ENCODE results near the gene LRRC4B.
A peak's percentile ranks its signal among the peaks of the same experiment; 100 is the strongest.
"Not testable (repeated sequence)": the region's sequence is repeated elsewhere in the genome, so short reads cannot be mapped to it uniquely, and the experiment has no call there.

Gene LRRC4B

GRCh38 chr19:50486823-50487515 lies 81.3 kb downstream of the LRRC4B start:
- peak; percentile 42 for DNase-seq (ENCODE audit: low read depth)

GRCh38 chr19:50485284-50485955 lies 82.8 kb downstream of the LRRC4B start:
- no peak for DNase-seq (ENCODE audit: low read depth)

- DNase-seq (ENCODE audit: low read depth) = no peak
Observed at GRCh38 chr19:50482916-50483315, 85.3 kb downstream of the LRRC4B start.

GRCh38 chr19:50482271-50482855 lies 85.9 kb downstream of the LRRC4B start:
- no peak for DNase-seq (ENCODE audit: low read depth)

GRCh38 chr19:50481351-50482149 lies 86.7 kb downstream of the LRRC4B start:
- no peak for DNase-seq (ENCODE audit: low read depth)

GRCh38 chr19:50480281-50481111 lies 87.7 kb downstream of the LRRC4B start:
- no peak for DNase-seq (ENCODE audit: low read depth)

GRCh38 chr19:50479761-50480251 lies 88.4 kb downstream of the LRRC4B start:
- DNase-seq (ENCODE audit: low read depth) = no peak

- DNase-seq (ENCODE audit: low read depth) = no peak
Observed at GRCh38 chr19:50478901-50479715, 89.1 kb downstream of the LRRC4B start.

GRCh38 chr19:50477751-50478515 lies 90.3 kb downstream of the LRRC4B start:
- no peak for DNase-seq (ENCODE audit: low read depth)

GRCh38 chr19:50476907-50477238 lies 91.4 kb downstream of the LRRC4B start:
- DNase-seq (ENCODE audit: low read depth) = no peak

GRCh38 chr19:50476224-50476906 lies 91.9 kb downstream of the LRRC4B start, which contains the start of the genes EMC10 and GARIN5A:
Gene EMC10 (plus strand): TSS chr19:50476507. CDS start chr19:50476545, 38 bp downstream.
Gene GARIN5A (minus strand): TSS chr19:50476848. CDS start chr19:50476388, 460 bp downstream.
- peak; percentile 87 for DNase-seq (ENCODE audit: low read depth)

GRCh38 chr19:50475736-50476223 lies 92.5 kb downstream of the LRRC4B start:
- DNase-seq (ENCODE audit: low read depth) = no peak

GRCh38 chr19:50475101-50475568 lies 93.1 kb downstream of the LRRC4B start:
- no peak for DNase-seq (ENCODE audit: low read depth)

GRCh38 chr19:50473336-50473735 lies 94.9 kb downstream of the LRRC4B start:
- not testable (repeated sequence) for DNase-seq (ENCODE audit: low read depth)

- DNase-seq (ENCODE audit: low read depth) = no peak
Observed at GRCh38 chr19:50468818-50469217, 99.4 kb downstream of the LRRC4B start.

- DNase-seq (ENCODE audit: low read depth) = no peak
Observed at GRCh38 chr19:50467566-50467965, 100.7 kb downstream of the LRRC4B start.
